Osteocyte (in vitro differentiated cells): ENCODE results near the gene RIPOR3. TPM values are rescaled to one million over a fixed set of nuclear protein-coding genes. Genes with fewer than 3 reads are reported as not detected.
"Not testable (repeated sequence)": the region's sequence is repeated elsewhere in the genome, so short reads cannot be mapped to it uniquely, and the experiment has no call there.

Experiments
- DNase-seq: peaks from one replicate; pipeline ENCODE4 v3.0.0; 2021; ENCODE audit warnings: mixed read lengths; ENCODE audit not compliant: unreplicated experiment; ENCODE audit errors: extremely low spot score
- H3K27ac Mint-ChIP-seq: one replicate; pipeline ENCODE4 v1.8.0; 2021; ENCODE audit warnings: mild to moderate bottlenecking, mixed read lengths; ENCODE audit not compliant: unreplicated experiment
- H3K27me3 Mint-ChIP-seq: one replicate; pipeline ENCODE4 v1.8.0; 2021; ENCODE audit warnings: mixed read lengths; ENCODE audit not compliant: unreplicated experiment
- H3K36me3 Mint-ChIP-seq: one replicate; pipeline ENCODE4 v1.8.0; 2021; ENCODE audit warnings: mixed read lengths; ENCODE audit not compliant: unreplicated experiment
- H3K4me1 Mint-ChIP-seq: one replicate; pipeline ENCODE4 v1.8.0; 2021; ENCODE audit warnings: mixed read lengths; ENCODE audit not compliant: unreplicated experiment
- H3K4me3 Mint-ChIP-seq: one replicate; pipeline ENCODE4 v1.8.0; 2021; ENCODE audit warnings: mild to moderate bottlenecking, moderate library complexity, mixed read lengths; ENCODE audit not compliant: unreplicated experiment
- H3K9me3 Mint-ChIP-seq: one replicate; pipeline ENCODE4 v1.8.0; 2021; ENCODE audit warnings: mixed read lengths; ENCODE audit not compliant: unreplicated experiment
- total RNA-seq: library from RNA; stranded (reverse); gene quantifications from 2 replicates; pipeline ENCODE4 v1.2.1, GENCODE V29; 2021
- TF ChIP-seq, protein P1 (sequence below): fragments of 200-600 bp; sonication (generic); IDR thresholded peaks from 2 replicates; pipeline ENCODE4 v1.5.0; 2021; ENCODE audit warnings: antibody characterized with exemption, mild to moderate bottlenecking, moderate library complexity

Gene RIPOR3
- total RNA-seq, 1 donor from 2014 or later, result 0.11 TPM

DNA sequence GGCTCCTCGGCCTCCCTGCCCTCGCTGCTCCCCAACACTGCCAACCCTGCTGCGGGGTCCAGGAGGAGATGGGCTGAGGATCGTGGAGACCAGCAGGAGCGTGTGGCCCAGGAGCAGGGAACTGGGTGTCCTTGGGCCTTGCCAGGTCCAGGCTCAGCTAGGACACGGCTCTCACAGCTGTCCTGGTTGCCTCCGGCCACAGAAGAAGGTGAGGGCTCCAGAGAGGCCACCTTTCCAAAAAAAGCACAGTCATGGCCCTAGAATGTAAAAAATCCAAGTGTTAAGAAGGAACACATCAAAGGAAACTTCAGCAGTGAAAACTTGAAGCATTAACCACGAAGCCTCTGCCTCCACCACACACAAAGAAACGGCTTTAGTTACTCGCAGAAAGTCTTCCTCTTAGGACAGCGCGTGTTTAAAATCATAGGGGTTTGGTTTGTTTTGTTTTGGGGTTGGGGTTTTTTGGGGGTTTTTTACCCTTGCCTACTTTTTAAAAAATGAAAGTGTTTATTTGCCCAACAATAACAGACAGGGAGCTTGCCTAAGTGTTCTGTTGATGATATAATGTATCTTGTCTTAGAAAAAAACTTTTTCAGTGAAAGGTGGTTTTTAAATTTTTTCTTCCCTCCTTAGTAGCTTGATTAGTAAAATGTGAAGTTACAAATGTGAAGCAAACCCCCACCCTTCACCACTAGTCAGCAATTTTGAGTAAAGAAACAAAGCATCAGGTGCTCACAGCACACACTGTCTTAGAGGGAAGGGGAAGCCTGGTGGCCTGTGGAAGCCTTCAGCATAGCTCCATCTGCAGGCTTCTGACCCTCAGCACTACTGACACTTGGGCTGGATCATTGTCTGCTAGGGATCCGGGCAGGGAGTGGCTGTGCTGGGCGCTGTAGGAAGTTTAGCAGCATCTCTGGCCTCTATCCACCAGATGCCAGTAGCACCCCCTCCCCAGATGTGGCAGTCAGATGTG, 121.2 kb downstream of the RIPOR3 start:
- Mint-ChIP-seq H3K27me3 (no peaks in the 10 kb centered on the region), H3K4me1 (peaks cover 17% of the 10 kb centered on the region), H3K36me3 (peaks cover 23% of the 10 kb centered on the region), H3K27ac (peak overlapping the region; percentile 41), H3K9me3 (no peaks in the 10 kb centered on the region), H3K4me3 (no peak overlapping the region)
- peak; percentile 81 for DNase-seq
- TF ChIP-seq, protein P1, sequence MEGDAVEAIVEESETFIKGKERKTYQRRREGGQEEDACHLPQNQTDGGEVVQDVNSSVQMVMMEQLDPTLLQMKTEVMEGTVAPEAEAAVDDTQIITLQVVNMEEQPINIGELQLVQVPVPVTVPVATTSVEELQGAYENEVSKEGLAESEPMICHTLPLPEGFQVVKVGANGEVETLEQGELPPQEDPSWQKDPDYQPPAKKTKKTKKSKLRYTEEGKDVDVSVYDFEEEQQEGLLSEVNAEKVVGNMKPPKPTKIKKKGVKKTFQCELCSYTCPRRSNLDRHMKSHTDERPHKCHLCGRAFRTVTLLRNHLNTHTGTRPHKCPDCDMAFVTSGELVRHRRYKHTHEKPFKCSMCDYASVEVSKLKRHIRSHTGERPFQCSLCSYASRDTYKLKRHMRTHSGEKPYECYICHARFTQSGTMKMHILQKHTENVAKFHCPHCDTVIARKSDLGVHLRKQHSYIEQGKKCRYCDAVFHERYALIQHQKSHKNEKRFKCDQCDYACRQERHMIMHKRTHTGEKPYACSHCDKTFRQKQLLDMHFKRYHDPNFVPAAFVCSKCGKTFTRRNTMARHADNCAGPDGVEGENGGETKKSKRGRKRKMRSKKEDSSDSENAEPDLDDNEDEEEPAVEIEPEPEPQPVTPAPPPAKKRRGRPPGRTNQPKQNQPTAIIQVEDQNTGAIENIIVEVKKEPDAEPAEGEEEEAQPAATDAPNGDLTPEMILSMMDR, result peak; percentile 27

DNA sequence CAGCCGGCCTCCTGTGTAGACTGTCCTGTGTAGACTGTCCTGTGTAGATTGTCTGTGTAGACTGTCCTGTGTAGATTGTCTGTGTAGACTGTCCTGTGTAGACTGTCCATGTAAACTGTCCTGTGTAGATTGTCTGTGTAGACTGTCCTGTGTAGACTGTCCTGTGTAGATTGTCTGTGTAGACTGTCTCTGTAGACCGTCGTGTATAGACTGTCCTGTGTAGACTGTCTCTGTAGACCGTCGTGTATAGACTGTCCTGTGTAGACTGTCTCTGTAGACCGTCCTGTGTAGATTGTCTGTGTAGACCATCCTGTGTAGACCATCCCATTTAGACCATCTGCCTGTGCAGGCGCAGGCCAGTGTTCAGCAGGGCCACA, 121.9 kb downstream of the RIPOR3 start:
- H3K27me3 Mint-ChIP-seq, H3K4me3 Mint-ChIP-seq, H3K9me3 Mint-ChIP-seq, DNase-seq, H3K27ac Mint-ChIP-seq: not testable (repeated sequence)
- Mint-ChIP-seq H3K4me1 (peaks cover 17% of the 10 kb centered on the region), H3K36me3 (peaks cover 22% of the 10 kb centered on the region)

DNA sequence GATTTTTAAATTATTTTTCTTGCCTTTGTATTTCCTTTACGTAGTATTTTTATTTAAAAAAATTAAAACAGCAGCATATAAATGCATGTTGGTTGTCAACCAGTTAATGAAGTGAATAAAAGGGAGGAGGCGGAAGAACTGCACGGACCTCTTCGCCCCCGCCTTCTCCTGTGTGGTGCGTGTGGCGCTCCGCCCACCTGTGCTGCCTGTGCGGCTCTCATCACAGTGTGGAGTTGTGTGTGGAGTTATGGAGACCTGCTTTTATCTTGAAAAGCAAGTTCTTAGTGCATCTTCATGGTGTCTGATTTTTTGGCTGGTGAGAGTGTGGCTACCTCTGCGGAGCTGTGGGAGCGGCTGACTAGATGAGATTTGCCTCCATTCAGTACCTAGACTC, 122.8 kb downstream of the RIPOR3 start:
- Mint-ChIP-seq H3K27me3 (no peaks in the 10 kb centered on the region), H3K4me1 (peaks cover 17% of the 10 kb centered on the region), H3K9me3 (no peaks in the 10 kb centered on the region), H3K27ac (no peak overlapping the region), H3K36me3 (peaks cover 22% of the 10 kb centered on the region), H3K4me3 (no peak overlapping the region)
- TF ChIP-seq, protein P1, result no peak
- DNase-seq, result peak; percentile 53

DNA sequence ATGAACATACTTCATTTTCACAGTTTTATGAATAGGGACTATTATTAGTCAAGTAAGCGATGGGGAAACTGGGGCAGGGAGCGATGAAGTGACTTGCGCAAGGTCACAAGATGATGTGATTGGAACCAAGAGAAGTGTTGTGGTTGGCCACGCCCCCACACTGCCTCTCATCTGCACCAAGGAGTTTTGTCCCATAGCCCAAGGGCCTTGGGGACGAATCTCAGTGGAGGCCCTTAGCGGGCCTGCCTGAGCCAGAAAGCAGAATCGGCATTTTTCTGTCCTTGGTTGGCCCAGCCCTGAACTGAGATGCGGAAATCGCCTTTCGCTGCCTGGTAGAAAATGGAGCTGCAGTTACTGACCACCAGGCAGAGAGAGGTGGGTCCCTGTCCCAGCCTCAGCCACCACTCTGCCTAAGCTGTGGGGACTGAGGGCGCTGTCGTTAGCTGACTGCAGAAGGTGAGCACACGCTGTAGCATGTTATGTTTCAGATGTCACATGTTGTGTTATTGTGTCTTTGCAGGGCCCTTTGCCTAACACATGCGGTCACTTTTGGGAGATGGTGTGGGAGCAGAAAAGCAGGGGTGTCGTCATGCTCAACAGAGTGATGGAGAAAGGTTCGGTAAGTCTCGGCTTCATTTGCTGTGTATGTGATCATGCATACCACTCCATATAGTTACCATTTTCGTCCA, 123.3 kb downstream of the RIPOR3 start:
- H3K4me1 Mint-ChIP-seq, result peaks cover 13% of the 10 kb centered on the region
- TF ChIP-seq, protein P1, result no peak
- no peak overlapping the region for H3K27ac Mint-ChIP-seq
- H3K4me3 Mint-ChIP-seq, result no peak overlapping the region
- H3K27me3 Mint-ChIP-seq, result no peaks in the 10 kb centered on the region
- DNase-seq, result peak; percentile 66
- H3K9me3 Mint-ChIP-seq, result no peaks in the 10 kb centered on the region
- peaks cover 26% of the 10 kb centered on the region for H3K36me3 Mint-ChIP-seq

DNA sequence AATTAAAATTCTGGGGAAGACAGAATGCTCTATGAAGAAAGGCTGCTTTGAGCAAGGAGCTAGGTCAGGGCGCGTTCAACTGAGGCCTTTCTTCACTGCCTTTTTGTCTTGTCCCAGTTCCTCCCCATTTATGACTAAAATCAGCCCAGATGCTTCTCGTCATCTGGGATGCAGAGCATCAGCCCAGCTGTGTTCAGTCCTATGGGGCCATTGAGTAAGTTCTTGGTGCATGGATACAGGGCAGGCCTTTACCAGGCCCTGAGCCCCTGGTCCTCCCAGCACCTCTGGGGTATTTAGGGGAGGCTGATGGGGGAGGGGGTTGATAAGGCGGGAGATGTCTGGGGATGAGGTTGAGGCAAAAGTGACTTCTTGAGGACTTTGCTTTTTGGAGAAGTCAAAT, 125.5 kb downstream of the RIPOR3 start:
- Mint-ChIP-seq H3K36me3 (peaks cover 28% of the 10 kb centered on the region), H3K27ac (no peak overlapping the region), H3K27me3 (no peaks in the 10 kb centered on the region)

More for the DNA sequence above, 125.5 kb downstream of the RIPOR3 start:
- peaks cover 23% of the 10 kb centered on the region for H3K4me1 Mint-ChIP-seq
- no peaks in the 10 kb centered on the region for H3K9me3 Mint-ChIP-seq
- H3K4me3 Mint-ChIP-seq, result no peak overlapping the region
- TF ChIP-seq, protein P1, result no peak
- DNase-seq, result peak; percentile 57
